Immature natural killer cell (primary cell): ENCODE results near the gene CCDC6. TPM values are rescaled to one million over a fixed set of nuclear protein-coding genes. Genes with fewer than 3 reads are reported as not detected.
A peak's percentile ranks its signal among the peaks of the same experiment; 100 is the strongest.
"Not testable (repeated sequence)": the region's sequence is repeated elsewhere in the genome, so short reads cannot be mapped to it uniquely, and the experiment has no call there.

Experiments
- DNase-seq, 3 donors: peaks; one replicate each; pipeline ENCODE4 v3.0.0; 2022; ENCODE audit warnings: mixed read lengths in 1 of 3
- H3K27ac Mint-ChIP-seq, 6 donors: one replicate each; pipeline ENCODE4 v1.8.0; 2020; ENCODE audit warnings: mixed read lengths in 6 of 6, mild to moderate bottlenecking in 5 of 6, inconsistent platforms in 4 of 6, moderate library complexity in 3 of 6
- H3K27me3 Mint-ChIP-seq, 3 donors: one replicate each; pipeline ENCODE4 v1.8.0; 2020 to 2021; ENCODE audit warnings: low read depth in 3 of 3, mild to moderate bottlenecking in 3 of 3, mixed read lengths in 3 of 3, moderate library complexity in 3 of 3, inconsistent platforms in 1 of 3
- H3K36me3 Mint-ChIP-seq, 3 donors: one replicate each; pipeline ENCODE4 v1.8.0; 2020; ENCODE audit warnings: mixed read lengths in 3 of 3, inconsistent platforms in 2 of 3, mild to moderate bottlenecking in 2 of 3
- H3K4me1 Mint-ChIP-seq, 2 donors: one replicate each; pipeline ENCODE4 v1.8.0; 2020; ENCODE audit warnings: inconsistent platforms in 2 of 2, mild to moderate bottlenecking in 2 of 2, mixed read lengths in 2 of 2, moderate library complexity in 1 of 2
- H3K4me3 Mint-ChIP-seq, 5 donors: one replicate each; pipeline ENCODE4 v1.8.0; 2020; ENCODE audit warnings: mild to moderate bottlenecking in 5 of 5, mixed read lengths in 5 of 5, inconsistent platforms in 3 of 5, moderate library complexity in 3 of 5
- H3K9me3 Mint-ChIP-seq, 6 donors: one replicate each; pipeline ENCODE4 v1.8.0; 2020; ENCODE audit warnings: mild to moderate bottlenecking in 6 of 6, mixed read lengths in 6 of 6, inconsistent platforms in 4 of 6, moderate library complexity in 3 of 6
- polyA plus RNA-seq, 3 donors: library from polyadenylated mRNA; unstranded; fragments of 300-500 nt; fragmentation: Illumina TruSeq; gene quantifications; one replicate each; pipeline ENCODE4 v1.2.3, GENCODE V29; 2021

CCDC6 gene
- polyA plus RNA-seq, 3 donors from 2014 or later = 1.6 to 3.5 (median 1.8) TPM

DNA sequence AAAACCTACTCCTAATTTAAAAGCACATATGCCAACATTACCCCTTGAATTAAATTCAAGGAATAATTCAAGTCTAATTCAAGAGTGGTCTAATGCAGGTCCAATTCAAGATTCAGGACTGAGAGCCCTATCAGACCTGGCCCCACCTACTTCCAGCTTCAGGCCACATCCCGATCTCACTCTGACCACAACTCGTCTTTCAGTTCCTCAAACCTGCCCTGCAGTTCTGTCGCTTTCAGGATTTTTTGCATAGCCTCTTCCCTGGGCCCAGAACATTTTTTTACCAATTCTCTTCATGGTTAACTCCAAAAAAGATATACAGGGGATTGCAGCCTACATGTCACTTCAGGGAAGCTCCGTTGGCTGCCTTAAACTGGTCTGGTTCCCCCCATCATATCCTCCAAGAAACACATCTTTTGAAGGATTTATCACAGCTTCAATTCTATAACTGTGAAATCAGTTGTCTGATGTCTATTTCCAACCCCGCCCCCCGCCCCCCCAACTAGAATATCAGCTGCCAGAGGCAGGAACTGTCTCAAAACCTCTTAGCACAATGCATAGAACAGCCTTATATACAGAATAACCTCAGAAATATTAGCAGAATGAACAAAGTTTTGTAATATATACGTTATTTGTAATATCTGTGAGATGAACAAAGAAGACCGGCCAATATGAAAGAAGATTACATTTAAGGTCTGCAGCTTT, 20.8 kb downstream of the CCDC6 start:
- Mint-ChIP-seq H3K9me3 (no peaks in the 10 kb centered on the region), H3K4me3 (peak overlapping the region; percentile 40 to 81 (median 65)), H3K27ac (peak overlapping the region in 4 of 6 donors; percentile 8 to 73 (median 42)), H3K4me1 (peaks cover 77 to 86% of the 10 kb centered on the region in 2 donors), H3K36me3 (peaks cover 0 to 5% (median 0%) of the 10 kb centered on the region in 3 donors), H3K27me3 (no peaks in the 10 kb centered on the region)
- peak in 2 of 3 donors; percentile 35 for DNase-seq

DNA sequence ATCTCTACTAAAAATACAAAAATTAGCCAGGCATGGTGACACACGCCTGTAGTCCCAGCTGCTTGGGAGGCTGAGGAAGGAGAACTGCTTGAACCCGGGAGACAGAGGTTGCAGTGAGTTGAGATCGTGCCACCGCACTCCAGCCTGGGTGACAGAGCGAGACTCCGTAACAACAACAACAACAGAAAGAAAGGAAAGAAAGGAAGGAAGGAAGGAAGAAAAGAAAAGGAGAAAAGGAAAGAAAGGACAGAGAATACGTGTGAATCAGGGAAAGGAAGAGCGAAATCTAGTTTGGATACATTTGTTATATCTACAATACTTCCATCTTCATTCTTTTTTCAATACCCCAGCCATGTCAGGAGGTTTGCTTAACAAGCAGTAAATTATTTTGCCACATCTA, 21.5 kb downstream of the CCDC6 start:
- Mint-ChIP-seq H3K4me1 (peaks cover 82 to 88% of the 10 kb centered on the region in 2 donors), H3K4me3 (peak overlapping the region in 4 of 5 donors; percentile 56 to 81 (median 58)), H3K27ac (peak overlapping the region in 2 of 6 donors; percentile 9 to 64)
- not testable (repeated sequence) for DNase-seq, H3K9me3 Mint-ChIP-seq, H3K27me3 Mint-ChIP-seq, H3K36me3 Mint-ChIP-seq

GRCh38 chr10:59881640-59882039, 24.7 kb downstream of the CCDC6 start:
- Mint-ChIP-seq H3K4me1 (peaks cover 80 to 86% of the 10 kb centered on the region in 2 donors), H3K4me3 (peak overlapping the region in 4 of 5 donors; percentile 43 to 56 (median 55)), H3K36me3 (no peaks in the 10 kb centered on the region), H3K9me3 (no peaks in the 10 kb centered on the region), H3K27me3 (peaks cover 0 to 3% (median 0%) of the 10 kb centered on the region in 3 donors), H3K27ac (peak overlapping the region in 5 of 6 donors; percentile 45 to 70 (median 55))
- no peak for DNase-seq

DNA sequence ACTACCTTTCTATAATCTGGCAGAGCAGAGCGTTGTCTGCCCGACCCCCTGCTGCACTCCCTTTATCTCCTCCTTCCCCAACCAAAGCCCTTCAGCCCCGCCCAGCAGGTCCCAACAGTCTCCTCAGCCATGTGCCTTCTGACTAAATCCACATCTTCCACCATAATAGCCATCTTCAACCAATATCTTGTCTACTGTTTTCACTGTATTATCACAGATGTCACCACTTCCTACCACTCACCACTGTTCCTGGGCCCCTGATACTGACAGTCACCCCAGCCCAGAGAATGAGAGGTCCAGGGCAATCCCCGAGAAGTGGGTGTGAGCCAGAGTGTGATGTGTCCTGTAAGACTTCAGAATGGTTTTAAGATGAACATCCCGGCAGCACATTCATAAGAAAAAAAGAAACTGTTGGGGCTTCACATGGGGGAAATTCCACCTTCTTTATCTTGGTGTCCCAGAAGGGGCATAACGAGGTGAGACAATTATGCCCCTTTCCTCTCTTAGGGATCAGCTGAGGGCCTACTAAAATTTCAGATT, 25.3 kb downstream of the CCDC6 start:
- no peaks in the 10 kb centered on the region for H3K36me3 Mint-ChIP-seq
- H3K27ac Mint-ChIP-seq = peak overlapping the region; percentile 45 to 70 (median 60)
- no peaks in the 10 kb centered on the region for H3K9me3 Mint-ChIP-seq
- peaks cover 74 to 80% of the 10 kb centered on the region in 2 donors for H3K4me1 Mint-ChIP-seq
- peaks cover 0 to 3% (median 0%) of the 10 kb centered on the region in 3 donors for H3K27me3 Mint-ChIP-seq
- peak; percentile 63 to 70 (median 65) for DNase-seq
- peak overlapping the region; percentile 43 to 68 (median 56) for H3K4me3 Mint-ChIP-seq

- no peak for DNase-seq
- H3K36me3 Mint-ChIP-seq = no peaks in the 10 kb centered on the region
- peaks cover 0 to 3% (median 0%) of the 10 kb centered on the region in 3 donors for H3K27me3 Mint-ChIP-seq
- H3K4me3 Mint-ChIP-seq = peak overlapping the region in 4 of 5 donors; percentile 54 to 68 (median 56)
- peak overlapping the region in 3 of 6 donors; percentile 30 to 47 (median 45) for H3K27ac Mint-ChIP-seq
- no peaks in the 10 kb centered on the region for H3K9me3 Mint-ChIP-seq
- H3K4me1 Mint-ChIP-seq = peaks cover 69 to 77% of the 10 kb centered on the region in 2 donors
Measured at GRCh38 chr10:59880019-59880717, 26.2 kb downstream of the CCDC6 start.

- Mint-ChIP-seq H3K9me3 (no peaks in the 10 kb centered on the region), H3K4me1 (peaks cover 68 to 77% of the 10 kb centered on the region in 2 donors), H3K36me3 (no peaks in the 10 kb centered on the region), H3K27ac (peak overlapping the region; percentile 2 to 48 (median 41)), H3K27me3 (peaks cover 0 to 3% (median 0%) of the 10 kb centered on the region in 3 donors), H3K4me3 (peak overlapping the region; percentile 2 to 42 (median 31))
- peak in 2 of 3 donors; percentile 13 to 28 for DNase-seq
Measured at GRCh38 chr10:59879363-59879913, 26.9 kb downstream of the CCDC6 start.

GRCh38 chr10:59878915-59879314, 27.4 kb downstream of the CCDC6 start:
- no peaks in the 10 kb centered on the region for H3K9me3 Mint-ChIP-seq
- H3K36me3 Mint-ChIP-seq = no peaks in the 10 kb centered on the region
- peaks cover 0 to 3% (median 0%) of the 10 kb centered on the region in 3 donors for H3K27me3 Mint-ChIP-seq
- DNase-seq = no peak
- peak overlapping the region in 2 of 6 donors; percentile 19 to 33 for H3K27ac Mint-ChIP-seq
- H3K4me1 Mint-ChIP-seq = peaks cover 64 to 77% of the 10 kb centered on the region in 2 donors
- H3K4me3 Mint-ChIP-seq = peak overlapping the region in 2 of 5 donors; percentile 41 to 42

- Mint-ChIP-seq H3K4me1 (peaks cover 59 to 78% of the 10 kb centered on the region in 2 donors), H3K27me3 (peaks cover 0 to 3% (median 0%) of the 10 kb centered on the region in 3 donors), H3K4me3 (no peak overlapping the region), H3K27ac (no peak overlapping the region), H3K9me3 (no peaks in the 10 kb centered on the region), H3K36me3 (no peaks in the 10 kb centered on the region)
- DNase-seq = no peak
Measured at GRCh38 chr10:59878289-59878688, 28.1 kb downstream of the CCDC6 start.

DNA sequence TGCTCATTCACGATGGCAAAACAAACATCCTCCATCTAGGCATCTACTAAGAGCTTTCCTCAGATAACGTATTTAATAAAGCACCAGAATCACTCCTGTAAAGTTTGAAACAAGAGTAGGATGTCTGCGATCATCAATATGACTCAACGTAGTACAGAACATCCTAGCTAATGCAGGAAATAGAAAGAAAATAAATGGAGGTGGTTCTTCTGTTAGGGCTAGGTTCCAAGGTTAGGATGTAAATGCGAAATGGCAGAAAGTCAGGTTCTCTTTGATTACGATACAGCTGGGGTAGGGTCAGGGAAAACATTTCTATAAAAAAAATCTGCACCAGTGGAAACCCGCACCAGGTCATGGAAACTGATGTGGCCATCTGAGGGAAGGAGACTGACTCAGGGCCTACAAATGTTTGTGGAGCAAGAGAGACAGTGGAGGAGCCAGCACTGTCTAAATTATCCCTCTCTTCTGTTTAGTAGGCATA, 29.1 kb downstream of the CCDC6 start:
- Mint-ChIP-seq H3K27ac (peak overlapping the region in 1 of 6 donors; percentile 16), H3K4me1 (peaks cover 64 to 85% of the 10 kb centered on the region in 2 donors), H3K9me3 (no peaks in the 10 kb centered on the region), H3K4me3 (no peak overlapping the region), H3K36me3 (no peaks in the 10 kb centered on the region), H3K27me3 (peaks cover 0 to 3% (median 0%) of the 10 kb centered on the region in 3 donors)
- no peak for DNase-seq

- no peak overlapping the region for H3K27ac Mint-ChIP-seq
- no peaks in the 10 kb centered on the region for H3K9me3 Mint-ChIP-seq
- DNase-seq = no peak
- H3K36me3 Mint-ChIP-seq = no peaks in the 10 kb centered on the region
- H3K27me3 Mint-ChIP-seq = peaks cover 0 to 3% (median 0%) of the 10 kb centered on the region in 3 donors
- peaks cover 66 to 89% of the 10 kb centered on the region in 2 donors for H3K4me1 Mint-ChIP-seq
- no peak overlapping the region for H3K4me3 Mint-ChIP-seq
Measured at GRCh38 chr10:59876695-59877094, 29.7 kb downstream of the CCDC6 start.

DNA sequence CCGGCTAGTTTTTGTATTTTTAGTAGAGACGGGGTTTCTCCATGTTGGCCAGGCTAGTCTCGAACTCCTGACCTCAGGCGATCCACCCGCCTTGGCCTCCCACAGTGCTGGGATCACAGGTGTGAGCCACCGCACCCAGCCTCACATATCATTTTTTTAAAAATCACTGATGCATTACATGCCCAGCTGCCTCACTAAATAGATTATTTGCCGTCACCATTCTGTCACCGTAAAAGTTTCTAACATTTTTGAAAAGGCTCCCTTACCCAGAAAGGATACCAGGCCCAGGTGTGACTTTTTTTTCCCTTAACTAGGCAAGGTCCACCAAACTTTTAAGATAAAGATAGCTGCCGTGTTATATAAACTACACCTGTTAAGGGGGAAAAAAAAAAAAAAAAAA, 30.1 kb downstream of the CCDC6 start:
- not testable (repeated sequence) for H3K9me3 Mint-ChIP-seq, DNase-seq, H3K4me3 Mint-ChIP-seq, H3K36me3 Mint-ChIP-seq, H3K27ac Mint-ChIP-seq, H3K27me3 Mint-ChIP-seq
- peaks cover 61 to 85% of the 10 kb centered on the region in 2 donors for H3K4me1 Mint-ChIP-seq

DNA sequence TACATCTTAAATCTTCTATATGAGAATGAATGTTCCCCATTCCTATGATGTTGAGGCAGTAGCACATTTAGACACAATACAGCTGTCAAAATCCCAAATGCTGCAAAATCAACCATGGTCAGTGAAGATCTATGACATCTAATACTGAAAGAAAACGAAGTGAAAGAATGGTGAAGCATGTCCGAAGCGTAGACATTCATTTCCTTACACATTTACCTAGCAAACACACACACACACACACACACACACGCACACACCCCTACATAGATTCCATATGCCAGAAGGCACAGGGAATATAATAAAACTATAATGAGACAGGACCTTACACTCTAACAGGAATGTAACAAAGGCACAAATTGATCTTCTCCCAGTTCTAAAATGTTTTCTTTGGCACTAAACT, 32.5 kb downstream of the CCDC6 start:
- DNase-seq = no peak
- no peaks in the 10 kb centered on the region for H3K36me3 Mint-ChIP-seq

GRCh38 chr10:59872892-59873463, 33.4 kb downstream of the CCDC6 start:
- no peaks in the 10 kb centered on the region for H3K36me3 Mint-ChIP-seq
- peaks cover 2% of the 10 kb centered on the region in 3 donors for H3K27me3 Mint-ChIP-seq
- H3K4me1 Mint-ChIP-seq = peaks cover 48 to 78% of the 10 kb centered on the region in 2 donors
- H3K9me3 Mint-ChIP-seq = no peaks in the 10 kb centered on the region
- H3K27ac Mint-ChIP-seq = no peak overlapping the region
- DNase-seq = no peak
- no peak overlapping the region for H3K4me3 Mint-ChIP-seq

More for the DNA sequence above, 32.5 kb downstream of the CCDC6 start:
- Mint-ChIP-seq H3K9me3 (no peaks in the 10 kb centered on the region), H3K27ac (peak overlapping the region in 1 of 6 donors; percentile 39), H3K4me3 (no peak overlapping the region), H3K27me3 (peaks cover 0 to 2% (median 2%) of the 10 kb centered on the region in 3 donors), H3K4me1 (peaks cover 52 to 81% of the 10 kb centered on the region in 2 donors)
